GM12864 (cell line): ENCODE results near the gene SIN3B.

ENCODE experiments used
- DNase-seq: peaks from one replicate; pipeline ENCODE4 v3.0.0-alpha.2; 2011; ENCODE audit warnings: low read depth
- H3K4me3 ChIP-seq: 2 replicates; pipeline ENCODE4 v1.5.1; 2011; ENCODE audit warnings: mild to moderate bottlenecking, low read depth, low read length, control low read depth
- CTCF ChIP-seq: IDR thresholded peaks from 2 replicates; pipeline ENCODE4 v1.5.1; 2011; ENCODE audit warnings: low read depth, mild to moderate bottlenecking, moderate library complexity, low read length, control low read depth, inconsistent platforms; ENCODE audit errors: missing control alignments

The SIN3B gene

GRCh38 chr19:16921766-16922591 lies 92.8 kb downstream of the SIN3B start:
- H3K4me3 ChIP-seq, result no peak overlapping the region
- DNase-seq, result no peak
- TF ChIP-seq CTCF, result no peak

GRCh38 chr19:16922592-16922934 lies 93.4 kb downstream of the SIN3B start:
- DNase-seq, result no peak
- H3K4me3 ChIP-seq, result no peak overlapping the region
- TF ChIP-seq CTCF, result no peak

- H3K4me3 ChIP-seq, result no peak overlapping the region
- no peak for TF ChIP-seq CTCF
- DNase-seq, result no peak
Observed at GRCh38 chr19:16922949-16923348, 93.8 kb downstream of the SIN3B start.

- no peak for DNase-seq
- no peak overlapping the region for H3K4me3 ChIP-seq
- no peak for TF ChIP-seq CTCF
Observed at GRCh38 chr19:16927883-16928282, 98.7 kb downstream of the SIN3B start.

GRCh38 chr19:16928351-16928750 lies 99.2 kb downstream of the SIN3B start:
- DNase-seq, result no peak
- H3K4me3 ChIP-seq, result no peak overlapping the region
- TF ChIP-seq CTCF, result no peak

- DNase-seq, result no peak
- no peak overlapping the region for H3K4me3 ChIP-seq
- no peak for TF ChIP-seq CTCF
Observed at GRCh38 chr19:16928916-16929315, 99.7 kb downstream of the SIN3B start.
